GM19351 (cell line): ENCODE results near the gene ACP4.
"Not testable (repeated sequence)": the region's sequence is repeated elsewhere in the genome, so short reads cannot be mapped to it uniquely, and the experiment has no call there.

Experiments
- ATAC-seq: cut with Tn5 transposase; IDR thresholded peaks from one replicate; pipeline ENCODE4 v1.9.1; 2021; ENCODE audit warnings: mild to moderate bottlenecking, moderate library complexity; ENCODE audit not compliant: unreplicated experiment

The ACP4 gene

GRCh38 chr19:50776131-50776530 lies 14.1 kb upstream of the ACP4 start:
- ATAC-seq: no peak

DNA sequence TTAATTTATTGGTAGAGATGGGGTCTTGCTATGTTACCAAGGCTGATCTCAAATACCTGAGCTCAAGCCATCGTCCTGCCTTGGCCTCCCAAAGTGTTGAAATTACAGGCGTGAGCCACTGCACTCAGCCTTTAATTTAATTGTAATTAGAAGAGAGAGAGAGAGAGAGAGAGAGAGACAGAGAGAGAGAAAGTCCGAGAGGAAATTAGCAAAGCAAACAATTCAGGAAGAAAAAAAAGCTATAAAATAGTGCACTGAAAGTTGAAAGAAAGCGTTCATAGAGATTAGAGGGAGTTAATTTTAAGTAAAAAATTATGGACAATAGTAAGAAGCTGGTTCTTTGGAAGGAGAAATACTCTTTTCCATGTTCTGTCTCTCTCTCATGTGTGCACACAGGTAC lies 13.0 kb upstream of the ACP4 start:
- ATAC-seq: no peak

GRCh38 chr19:50777830-50778303 lies 12.3 kb upstream of the ACP4 start:
- ATAC-seq: no peak

- no peak for ATAC-seq
Observed at GRCh38 chr19:50778906-50779430, 11.2 kb upstream of the ACP4 start.

- no peak for ATAC-seq
Observed at GRCh38 chr19:50779504-50780457, 10.4 kb upstream of the ACP4 start.

DNA sequence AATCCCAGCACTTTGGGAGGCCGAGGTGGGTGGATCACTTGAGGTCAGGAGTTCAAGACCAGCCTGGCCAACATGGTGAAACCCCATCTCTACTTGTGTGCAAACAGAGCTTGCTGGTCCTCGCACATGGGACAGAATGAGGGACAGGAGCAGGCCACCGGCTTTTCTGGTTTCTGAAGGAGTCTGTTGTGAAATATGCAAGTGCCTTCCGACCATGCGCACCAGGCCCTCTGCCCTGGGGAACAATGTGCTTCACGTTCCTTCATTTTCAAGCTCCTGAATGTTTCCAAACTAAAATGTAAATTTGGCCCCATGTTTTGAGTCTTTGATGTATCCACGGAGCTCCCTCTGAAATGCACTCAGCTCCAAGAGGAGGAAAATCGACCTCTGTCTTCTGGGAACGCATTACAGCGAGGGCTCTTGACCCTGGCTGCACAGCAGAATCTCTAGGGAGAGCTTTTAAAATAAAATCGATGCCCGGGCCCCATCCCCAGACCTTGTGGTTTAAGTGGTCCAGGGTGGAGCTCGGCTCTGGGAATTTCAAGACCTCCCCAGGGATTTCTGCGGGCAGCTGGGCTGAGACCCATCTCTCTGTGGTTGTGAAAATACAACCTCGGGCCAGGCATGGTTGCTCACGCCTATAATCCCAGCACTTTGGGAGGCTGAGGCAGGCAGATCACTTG lies 9.3 kb upstream of the ACP4 start:
- no peak for ATAC-seq

- not testable (repeated sequence) for ATAC-seq
Observed at GRCh38 chr19:50783848-50784152, 6.4 kb upstream of the ACP4 start.

DNA sequence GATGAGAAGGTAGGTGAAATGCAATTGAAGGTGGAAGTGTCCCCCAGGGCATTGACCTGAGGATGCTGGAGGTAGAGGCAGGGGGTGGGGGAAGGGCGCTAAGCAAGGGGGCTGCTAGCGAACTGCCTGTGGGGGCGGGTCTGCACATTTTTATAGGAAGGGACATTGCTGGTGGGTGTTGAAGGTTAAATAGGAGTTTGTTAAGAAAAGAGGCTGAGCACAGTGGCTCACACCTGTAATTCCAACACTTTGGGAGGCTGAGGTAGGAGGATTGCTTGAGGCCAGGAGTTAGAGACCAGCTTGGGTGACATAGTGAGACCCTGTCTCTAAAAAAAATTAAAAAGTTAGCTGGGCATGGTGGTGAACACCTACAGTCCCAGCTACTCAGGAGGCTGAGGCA lies 5.5 kb upstream of the ACP4 start:
- ATAC-seq: no peak

DNA sequence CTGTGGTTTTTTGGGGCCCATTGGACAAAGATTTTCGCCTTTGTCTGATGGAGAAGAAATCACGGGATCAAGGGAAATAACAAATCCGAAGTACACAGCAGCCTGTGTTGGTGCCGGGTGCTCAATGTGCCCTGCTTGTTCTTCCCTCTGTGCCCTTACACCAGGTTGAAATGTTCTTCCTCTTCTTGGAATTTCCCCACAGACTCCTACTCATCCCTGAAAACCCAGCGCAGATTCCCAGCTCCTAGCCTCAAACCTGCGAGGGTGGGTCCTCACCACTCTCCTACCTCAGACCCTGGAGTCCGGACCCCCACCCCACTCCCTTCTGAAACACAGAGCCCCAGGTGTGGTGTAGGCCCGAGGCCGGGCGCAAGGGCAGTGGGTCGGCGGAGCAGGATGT lies 4.9 kb upstream of the ACP4 start:
- no peak for ATAC-seq

- ATAC-seq: no peak
Observed at GRCh38 chr19:50790922-50791467, 780 bp downstream of the ACP4 start.

GRCh38 chr19:50791594-50792271 lies 1.5 kb downstream of the ACP4 start:
- ATAC-seq: no peak

DNA sequence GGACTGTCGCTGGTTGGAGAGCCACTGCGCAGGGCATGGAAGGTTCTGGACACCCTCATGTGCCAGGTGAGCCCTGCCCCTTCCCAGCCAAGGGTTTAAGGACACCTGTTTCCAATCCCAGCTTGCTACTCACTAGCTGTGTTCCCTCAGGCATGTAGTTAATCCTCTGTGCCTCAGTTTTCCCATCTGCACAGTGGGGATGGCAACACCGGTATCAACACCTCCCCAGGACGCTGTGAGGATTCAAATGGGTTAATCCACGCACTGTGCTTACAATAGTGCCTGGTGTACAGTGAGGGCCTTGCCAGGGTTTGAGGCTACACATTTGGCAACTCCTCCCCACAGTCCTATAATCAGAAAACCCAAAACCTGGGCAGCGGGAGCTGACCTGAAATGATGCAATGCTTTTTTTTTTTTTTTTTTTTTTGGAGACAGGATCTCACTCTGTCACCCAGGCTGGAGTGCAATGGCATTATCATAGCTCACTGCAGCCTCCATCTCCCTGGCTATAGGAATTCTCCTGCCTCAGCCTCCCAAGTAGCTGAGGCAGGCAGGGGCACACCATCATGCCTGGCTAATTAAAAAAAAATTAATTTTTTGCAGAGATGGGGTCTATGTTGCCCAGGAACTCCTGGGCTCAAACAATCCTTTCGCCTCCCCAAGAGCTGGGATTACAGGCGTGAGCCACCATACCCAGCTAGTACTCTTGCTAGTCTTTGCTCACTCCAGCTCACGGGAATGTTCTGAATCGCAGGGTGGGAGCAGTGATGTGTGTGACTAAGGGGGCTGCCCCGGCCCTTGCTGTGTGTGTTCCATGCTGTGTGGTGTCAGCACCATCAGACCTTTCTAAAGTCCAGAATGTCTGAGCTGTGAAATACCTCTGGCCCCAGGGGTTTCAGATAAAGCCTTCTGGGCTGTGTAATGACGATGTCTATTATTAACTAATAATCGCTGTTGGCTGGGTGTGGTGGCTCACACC lies 2.3 kb downstream of the ACP4 start:
- no peak for ATAC-seq

DNA sequence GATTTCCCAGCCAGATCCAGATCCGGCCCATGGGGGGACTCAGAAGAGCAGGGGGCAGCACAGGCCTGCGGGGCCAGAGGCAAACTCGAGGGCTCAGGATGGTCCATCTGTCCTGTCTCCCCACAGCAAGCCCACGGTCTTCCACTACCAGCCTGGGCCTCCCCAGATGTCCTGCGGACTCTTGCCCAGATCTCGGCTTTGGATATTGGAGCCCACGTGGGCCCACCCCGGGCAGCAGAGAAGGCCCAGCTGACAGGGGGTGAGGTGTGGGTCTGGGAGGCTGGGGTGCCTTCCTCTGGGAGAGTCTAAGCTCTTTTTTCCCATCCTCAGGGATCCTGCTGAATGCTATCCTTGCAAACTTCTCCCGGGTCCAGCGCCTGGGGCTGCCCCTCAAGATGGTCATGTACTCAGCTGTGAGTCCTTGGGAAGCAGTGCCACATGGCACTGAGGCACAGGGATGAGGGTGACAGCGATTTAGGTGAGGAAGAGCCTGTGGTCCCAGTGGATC lies 3.4 kb downstream of the ACP4 start:
- no peak for ATAC-seq

DNA sequence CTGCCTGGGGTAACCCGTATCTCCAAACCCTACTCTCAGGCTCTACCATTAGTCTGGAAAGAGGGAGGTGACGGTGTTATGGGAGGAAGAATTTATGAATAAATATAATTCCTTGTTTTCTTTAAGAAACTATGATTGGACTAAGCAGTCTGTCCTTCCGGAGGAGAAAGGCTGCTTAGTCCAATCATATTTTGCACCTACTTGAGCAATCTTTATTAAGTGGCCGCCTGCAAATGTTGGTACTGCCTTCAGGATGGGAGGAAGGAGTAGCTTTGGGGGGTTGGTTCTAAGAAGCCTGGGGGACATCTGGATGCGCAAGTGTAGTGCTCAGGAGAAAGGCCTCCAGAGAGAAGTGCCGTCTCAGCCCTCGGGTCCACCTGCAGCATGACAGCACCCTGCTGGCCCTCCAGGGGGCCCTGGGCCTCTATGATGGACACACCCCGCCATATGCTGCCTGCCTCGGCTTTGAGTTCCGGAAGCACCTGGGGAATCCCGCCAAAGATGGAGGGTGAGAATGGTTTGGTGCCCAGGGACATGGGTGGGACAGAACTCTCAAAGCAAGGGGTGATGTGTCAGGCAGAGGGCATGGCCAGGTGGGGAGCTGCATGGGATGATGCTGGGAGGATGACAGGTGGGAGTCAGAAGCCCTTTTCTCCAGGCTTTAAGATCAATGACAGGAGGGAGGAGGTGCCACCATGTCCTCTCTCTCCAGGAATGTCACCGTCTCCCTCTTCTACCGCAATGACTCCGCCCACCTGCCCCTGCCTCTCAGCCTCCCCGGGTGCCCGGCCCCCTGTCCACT lies 4.1 kb downstream of the ACP4 start:
- no peak for ATAC-seq

DNA sequence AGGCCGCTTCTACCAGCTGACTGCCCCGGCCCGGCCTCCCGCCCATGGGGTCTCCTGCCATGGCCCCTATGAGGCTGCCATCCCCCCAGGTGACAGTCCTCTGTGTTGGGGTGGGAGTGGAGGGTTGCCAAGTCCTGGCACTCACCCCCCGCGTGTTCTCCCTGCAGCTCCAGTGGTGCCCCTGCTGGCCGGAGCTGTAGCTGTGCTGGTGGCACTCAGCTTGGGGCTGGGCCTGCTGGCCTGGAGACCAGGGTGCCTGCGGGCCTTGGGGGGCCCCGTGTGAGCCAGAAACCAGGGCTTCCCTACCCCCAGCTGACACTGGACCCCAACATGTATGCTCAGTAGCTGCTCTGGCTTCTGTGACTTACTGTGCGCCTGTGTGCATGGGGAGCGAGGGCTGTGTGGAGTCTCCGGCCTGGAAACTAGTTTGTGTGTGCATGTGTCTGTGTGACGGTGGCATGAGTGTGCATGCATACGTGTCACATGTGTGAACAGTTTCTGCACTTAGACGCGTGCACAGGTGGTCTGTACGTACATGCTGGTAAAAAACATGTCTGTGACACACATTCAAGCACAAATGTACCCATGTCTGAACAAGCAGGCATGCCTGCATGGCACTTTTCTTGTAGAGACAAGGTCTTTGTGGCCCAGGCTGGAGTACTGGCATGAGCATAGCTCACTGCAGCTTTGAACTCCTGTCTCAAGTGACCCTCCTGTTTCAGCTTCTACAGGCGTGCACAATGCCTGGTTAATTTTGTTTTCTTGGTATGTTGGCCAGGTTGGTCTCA lies 4.9 kb downstream of the ACP4 start:
- ATAC-seq: no peak

DNA sequence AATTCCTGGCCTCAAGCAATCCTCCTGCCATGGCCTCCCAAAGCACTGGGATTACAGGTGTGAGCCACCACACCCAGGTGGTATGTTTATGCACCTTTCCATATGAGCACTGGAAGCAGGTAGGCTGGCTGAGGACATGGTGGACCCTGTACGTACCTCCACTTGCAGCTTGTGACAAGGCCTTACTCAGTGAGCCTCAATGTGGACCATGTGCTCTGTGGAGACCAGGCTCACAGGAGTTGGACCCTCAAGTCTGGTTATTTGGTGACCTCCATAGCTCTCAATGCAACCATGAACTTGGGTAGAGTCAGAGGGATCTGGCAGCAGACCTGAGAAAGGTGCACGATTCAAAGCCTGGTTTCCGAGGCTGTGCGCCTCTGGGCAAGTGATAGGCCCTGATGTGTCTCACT lies 5.5 kb downstream of the ACP4 start:
- no peak for ATAC-seq

DNA sequence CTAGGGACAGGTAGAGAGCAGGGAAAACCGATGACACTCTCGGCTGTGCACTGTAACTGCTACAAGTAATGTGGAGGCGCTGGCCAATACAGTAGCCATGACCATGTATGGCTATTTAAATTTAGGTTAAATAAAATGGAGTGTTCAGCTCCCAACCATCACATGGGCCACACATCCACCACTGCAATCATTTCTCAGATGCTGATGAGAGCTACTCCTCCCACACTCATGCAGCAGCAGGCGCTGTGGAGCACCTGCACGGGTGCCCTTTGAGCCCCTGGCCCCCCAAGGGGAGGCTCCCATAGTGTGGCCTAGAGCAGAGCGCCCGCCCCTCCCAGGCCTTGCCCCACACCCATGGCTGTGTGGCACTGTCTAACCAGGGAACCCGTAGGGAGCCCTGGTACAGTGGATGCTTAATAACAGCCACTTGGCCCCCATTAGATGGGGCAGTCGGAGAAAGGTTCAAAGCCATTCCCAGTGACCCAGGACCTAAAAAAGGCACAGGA lies 6.0 kb downstream of the ACP4 start:
- no peak for ATAC-seq
